Nephron progenitor cell (in vitro differentiated cells): ENCODE measurements around the gene ATRN.

Experiments used
- DNase-seq: peaks from one replicate; pipeline ENCODE4 v3.0.0; 2021
- H3K27ac Mint-ChIP-seq: 2 replicates; pipeline ENCODE4 v1.8.0; 2021; ENCODE audit warnings: mild to moderate bottlenecking, moderate library complexity, mixed read lengths
- H3K27me3 Mint-ChIP-seq: 2 replicates; pipeline ENCODE4 v1.8.0; 2021; ENCODE audit warnings: mild to moderate bottlenecking, low read depth, mixed read lengths; ENCODE audit not compliant: poor library complexity
- H3K36me3 Mint-ChIP-seq: 2 replicates; pipeline ENCODE4 v1.8.0; 2021; ENCODE audit warnings: low read depth, mixed read lengths
- H3K4me1 Mint-ChIP-seq: 2 replicates; pipeline ENCODE4 v1.8.0; 2021; ENCODE audit warnings: mixed read lengths
- H3K4me3 Mint-ChIP-seq: 2 replicates; pipeline ENCODE4 v1.8.0; 2021; ENCODE audit warnings: mild to moderate bottlenecking, moderate library complexity, mixed read lengths
- H3K9me3 Mint-ChIP-seq: 2 replicates; pipeline ENCODE4 v1.8.0; 2021; ENCODE audit warnings: mild to moderate bottlenecking, moderate library complexity, mixed read lengths
- TF ChIP-seq, protein P1 (sequence below): fragments of 200-600 bp; sonication (generic); IDR thresholded peaks from 2 replicates; pipeline ENCODE4 v1.5.0; 2021; ENCODE audit warnings: antibody characterized with exemption

Gene ATRN

GRCh38 chr20:3550837-3551236, 80.0 kb downstream of the ATRN start:
- Mint-ChIP-seq H3K4me3 (no peak overlapping the region), H3K27me3 (no peaks in the 10 kb centered on the region)

GRCh38 chr20:3551681-3552434, 81.0 kb downstream of the ATRN start:
- peaks cover 28% of the 10 kb centered on the region for H3K36me3 Mint-ChIP-seq
- H3K4me3 Mint-ChIP-seq, result no peak overlapping the region
- H3K4me1 Mint-ChIP-seq, result no peaks in the 10 kb centered on the region
- TF ChIP-seq, protein P1, sequence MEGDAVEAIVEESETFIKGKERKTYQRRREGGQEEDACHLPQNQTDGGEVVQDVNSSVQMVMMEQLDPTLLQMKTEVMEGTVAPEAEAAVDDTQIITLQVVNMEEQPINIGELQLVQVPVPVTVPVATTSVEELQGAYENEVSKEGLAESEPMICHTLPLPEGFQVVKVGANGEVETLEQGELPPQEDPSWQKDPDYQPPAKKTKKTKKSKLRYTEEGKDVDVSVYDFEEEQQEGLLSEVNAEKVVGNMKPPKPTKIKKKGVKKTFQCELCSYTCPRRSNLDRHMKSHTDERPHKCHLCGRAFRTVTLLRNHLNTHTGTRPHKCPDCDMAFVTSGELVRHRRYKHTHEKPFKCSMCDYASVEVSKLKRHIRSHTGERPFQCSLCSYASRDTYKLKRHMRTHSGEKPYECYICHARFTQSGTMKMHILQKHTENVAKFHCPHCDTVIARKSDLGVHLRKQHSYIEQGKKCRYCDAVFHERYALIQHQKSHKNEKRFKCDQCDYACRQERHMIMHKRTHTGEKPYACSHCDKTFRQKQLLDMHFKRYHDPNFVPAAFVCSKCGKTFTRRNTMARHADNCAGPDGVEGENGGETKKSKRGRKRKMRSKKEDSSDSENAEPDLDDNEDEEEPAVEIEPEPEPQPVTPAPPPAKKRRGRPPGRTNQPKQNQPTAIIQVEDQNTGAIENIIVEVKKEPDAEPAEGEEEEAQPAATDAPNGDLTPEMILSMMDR, result no peak
- no peak overlapping the region for H3K27ac Mint-ChIP-seq
- no peaks in the 10 kb centered on the region for H3K9me3 Mint-ChIP-seq
- DNase-seq, result no peak
- H3K27me3 Mint-ChIP-seq, result no peaks in the 10 kb centered on the region

More at GRCh38 chr20:3550837-3551236, 80.0 kb downstream of the ATRN start:
- Mint-ChIP-seq H3K4me1 (no peaks in the 10 kb centered on the region), H3K27ac (no peak overlapping the region), H3K9me3 (no peaks in the 10 kb centered on the region), H3K36me3 (peaks cover 30% of the 10 kb centered on the region)
- DNase-seq, result no peak
- TF ChIP-seq, protein P1, result no peak

DNA sequence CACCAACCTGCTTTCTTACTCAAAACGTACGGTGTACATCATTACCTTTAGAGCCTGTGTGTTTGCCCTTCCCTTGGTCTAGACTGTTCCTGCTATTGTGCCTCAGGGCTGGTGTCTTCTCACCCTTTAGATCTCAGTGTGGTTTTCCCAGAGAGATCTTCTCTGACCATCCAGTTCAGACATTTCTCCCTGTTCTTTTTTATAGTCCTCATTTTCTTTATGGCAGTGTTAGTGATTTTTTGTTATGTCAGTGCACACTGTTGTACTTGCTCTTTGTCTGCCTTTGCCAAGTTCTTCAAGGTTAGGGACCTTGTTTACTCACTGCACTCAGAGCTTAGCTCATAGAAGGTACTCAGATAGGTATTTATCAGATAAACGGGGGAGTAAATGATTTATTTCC, 82.8 kb downstream of the ATRN start:
- Mint-ChIP-seq H3K27me3 (no peaks in the 10 kb centered on the region), H3K27ac (no peak overlapping the region), H3K36me3 (peaks cover 16% of the 10 kb centered on the region), H3K9me3 (no peaks in the 10 kb centered on the region), H3K4me3 (no peak overlapping the region), H3K4me1 (no peaks in the 10 kb centered on the region)
- no peak for DNase-seq
- TF ChIP-seq, protein P1, result no peak

GRCh38 chr20:3557237-3557785, 86.5 kb downstream of the ATRN start:
- peaks cover 30% of the 10 kb centered on the region for H3K36me3 Mint-ChIP-seq
- H3K9me3 Mint-ChIP-seq, result no peaks in the 10 kb centered on the region
- H3K4me3 Mint-ChIP-seq, result no peak overlapping the region
- no peaks in the 10 kb centered on the region for H3K4me1 Mint-ChIP-seq
- peak overlapping the region; percentile 21 for H3K27ac Mint-ChIP-seq
- TF ChIP-seq, protein P1, result no peak
- H3K27me3 Mint-ChIP-seq, result no peaks in the 10 kb centered on the region
- DNase-seq, result no peak

DNA sequence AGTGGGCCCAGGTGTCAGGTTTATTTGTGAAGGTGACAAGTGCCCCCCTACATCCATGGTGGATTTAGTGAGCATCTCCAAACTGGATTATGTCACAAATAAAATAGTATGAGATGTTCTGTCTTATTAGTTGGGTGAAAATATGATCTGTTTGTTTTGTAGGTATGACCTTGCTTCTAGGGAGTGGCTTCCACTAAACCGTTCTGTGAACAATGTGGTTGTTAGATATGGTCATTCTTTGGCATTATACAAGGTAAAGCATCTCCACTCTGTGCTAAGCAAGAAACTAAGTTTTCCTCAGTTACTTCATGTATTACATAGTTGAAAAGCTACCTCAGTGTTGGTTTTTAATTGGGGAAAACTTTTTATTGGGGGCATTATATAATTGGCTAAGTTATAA, 88.4 kb downstream of the ATRN start:
- TF ChIP-seq, protein P1, result no peak
- Mint-ChIP-seq H3K4me3 (no peak overlapping the region), H3K27me3 (no peaks in the 10 kb centered on the region), H3K36me3 (peaks cover 27% of the 10 kb centered on the region), H3K9me3 (no peaks in the 10 kb centered on the region), H3K4me1 (no peaks in the 10 kb centered on the region), H3K27ac (no peak overlapping the region)
- DNase-seq, result no peak

GRCh38 chr20:3559637-3560036, 88.8 kb downstream of the ATRN start:
- Mint-ChIP-seq H3K36me3 (peaks cover 29% of the 10 kb centered on the region), H3K9me3 (no peaks in the 10 kb centered on the region), H3K4me1 (no peaks in the 10 kb centered on the region), H3K27me3 (no peaks in the 10 kb centered on the region), H3K27ac (no peak overlapping the region), H3K4me3 (no peak overlapping the region)
- no peak for DNase-seq
- TF ChIP-seq, protein P1, result no peak
